GM23248 (cell line): Measurements from ENCODE around the gene PRAMEF13.
"Not testable (repeated sequence)": the region's sequence is repeated elsewhere in the genome, so short reads cannot be mapped to it uniquely, and the experiment has no call there.

Source experiments
- EZH2 ChIP-seq: fragments of 200-600 bp; sonication (generic); IDR thresholded peaks from 2 replicates; pipeline ENCODE4 v1.6.1; 2018; ENCODE audit warnings: antibody characterized with exemption, mild to moderate bottlenecking; ENCODE audit not compliant: insufficient read depth, poor library complexity, severe bottlenecking
- EZH2phosphoT487 ChIP-seq: fragments of 200-600 bp; sonication (generic); IDR thresholded peaks from 2 replicates; pipeline ENCODE4 v1.6.1; 2018; ENCODE audit warnings: antibody characterized with exemption, moderate library complexity, mild to moderate bottlenecking, low read depth; ENCODE audit not compliant: insufficient read depth

DNA sequence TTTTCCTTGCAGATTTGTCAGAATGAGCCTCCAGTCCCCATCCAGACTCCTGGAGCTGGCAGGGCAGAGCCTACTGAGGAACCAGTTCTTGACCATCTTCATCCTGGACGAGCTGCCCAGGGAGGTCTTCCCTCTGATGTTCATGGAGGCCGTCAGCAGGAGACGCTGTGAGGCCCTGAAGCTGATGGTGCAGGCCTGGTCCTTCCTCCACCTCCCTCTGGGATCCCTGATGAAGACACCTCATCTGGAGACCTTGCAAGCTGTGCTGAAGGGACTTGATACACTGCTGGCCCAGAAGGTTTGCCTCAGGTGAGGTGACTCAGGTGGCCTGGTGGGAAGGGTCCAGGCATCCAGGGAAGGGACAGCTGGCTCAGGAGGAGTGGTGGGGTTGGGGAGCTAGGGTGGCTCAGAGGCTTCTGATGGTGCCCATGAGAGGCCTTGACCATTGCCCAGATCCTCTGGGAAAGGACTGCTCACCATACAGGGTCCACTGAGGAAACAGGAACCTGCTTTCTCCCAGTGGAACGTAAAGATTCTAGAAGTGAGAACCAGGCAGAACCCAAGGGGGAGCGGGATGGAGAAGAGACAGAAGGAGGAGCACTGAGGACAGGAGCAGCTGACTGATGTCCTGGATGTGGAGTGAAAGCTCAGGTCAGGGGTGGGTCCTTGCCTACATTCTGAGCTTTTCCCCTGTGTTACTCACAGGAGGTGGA, 44.8 kb upstream of the PRAMEF13 start:
- not testable (repeated sequence) for TF ChIP-seq EZH2phosphoT487, EZH2
